Activated naive CD8-positive, alpha-beta T cell treated with anti-CD3 and anti-CD28 coated beads for 36 hours (primary cell): Measurements from ENCODE around the gene KRTAP5-3. TPM values are rescaled to one million over a fixed set of nuclear protein-coding genes. Genes with fewer than 3 reads are reported as not detected.
"Not testable (repeated sequence)": the region's sequence is repeated elsewhere in the genome, so short reads cannot be mapped to it uniquely, and the experiment has no call there.

Experiments
- DNase-seq: peaks from one replicate; pipeline ENCODE4 v3.0.0; 2021
- H3K27ac Mint-ChIP-seq: one replicate; pipeline ENCODE4 v1.8.0; 2022; ENCODE audit warnings: mild to moderate bottlenecking, moderate library complexity, mixed read lengths
- H3K27me3 Mint-ChIP-seq: one replicate; pipeline ENCODE4 v1.8.0; 2022; ENCODE audit warnings: mild to moderate bottlenecking, mixed read lengths
- H3K36me3 Mint-ChIP-seq: one replicate; pipeline ENCODE4 v1.8.0; 2021; ENCODE audit warnings: mild to moderate bottlenecking, mixed read lengths
- H3K4me1 Mint-ChIP-seq: one replicate; pipeline ENCODE4 v1.8.0; 2021; ENCODE audit warnings: mixed read lengths
- H3K4me3 Mint-ChIP-seq: one replicate; pipeline ENCODE4 v1.8.0; 2022; ENCODE audit warnings: mild to moderate bottlenecking, moderate library complexity, mixed read lengths
- H3K9me3 Mint-ChIP-seq: one replicate; pipeline ENCODE4 v1.8.0; 2022; ENCODE audit warnings: mixed read lengths
- total RNA-seq, 2 experiments: library from RNA; stranded (reverse); gene quantifications; one replicate each; pipeline ENCODE4 v1.2.3, GENCODE V29; 2021

The KRTAP5-3 gene
- total RNA-seq, 2 experiments from 2014 or later, result not detected

DNA sequence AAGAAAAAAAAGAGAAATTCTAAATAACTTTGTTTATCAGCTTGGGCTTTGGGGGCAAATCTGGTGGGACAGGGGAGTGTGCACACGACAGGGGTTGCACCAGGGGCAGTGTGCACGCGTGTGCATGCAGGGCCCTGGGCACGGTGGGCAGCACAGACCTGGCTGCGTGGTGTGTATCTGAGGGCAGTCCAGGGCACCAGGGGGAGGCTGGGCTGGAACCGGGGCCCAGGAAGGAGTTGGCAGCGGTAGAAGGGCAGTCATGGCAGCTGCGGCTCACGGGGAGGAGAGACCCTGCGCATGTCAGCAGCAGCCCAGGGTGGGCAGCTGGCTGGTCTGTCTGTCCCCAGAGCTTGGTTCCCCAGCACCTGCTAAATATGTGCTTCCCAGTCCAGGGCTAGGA lies 25.6 kb upstream of the KRTAP5-3 start:
- Mint-ChIP-seq H3K4me3 (no peak overlapping the region), H3K27me3 (peaks cover 24% of the 10 kb centered on the region), H3K36me3 (no peaks in the 10 kb centered on the region), H3K27ac (no peak overlapping the region), H3K9me3 (no peaks in the 10 kb centered on the region), H3K4me1 (peaks cover 9% of the 10 kb centered on the region)
- DNase-seq, result no peak

DNA sequence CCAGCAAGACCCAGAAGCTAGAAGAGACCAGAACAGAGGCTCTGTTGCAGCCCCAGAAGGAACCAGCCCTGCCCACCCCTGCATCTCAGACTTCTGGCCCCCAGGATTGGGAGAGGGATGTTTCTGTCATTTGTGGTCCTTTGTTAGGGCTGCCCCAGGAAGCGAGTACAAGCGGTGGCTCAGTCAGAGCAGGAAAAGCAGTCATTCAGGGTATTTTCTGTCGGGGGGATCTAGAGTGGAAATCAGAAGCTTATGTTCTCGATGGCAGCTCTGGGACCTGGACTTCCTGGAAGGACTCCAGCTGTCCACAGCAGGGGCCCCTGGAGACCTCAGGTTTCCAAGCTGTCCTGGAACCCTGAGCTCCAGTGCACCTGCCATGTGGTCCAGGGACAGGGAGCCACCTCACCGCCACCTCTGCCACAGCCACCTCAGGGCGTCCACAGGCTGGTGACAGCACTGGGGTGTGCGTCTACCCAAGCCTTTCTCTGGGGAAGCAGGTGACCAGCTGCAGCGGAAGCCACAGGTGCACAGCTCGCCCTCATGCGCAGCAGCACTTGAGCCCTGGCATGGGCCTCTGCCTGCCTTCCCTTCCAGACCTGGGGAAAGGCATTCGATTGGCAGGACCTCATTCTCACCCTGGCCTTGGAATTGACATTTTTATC lies 23.9 kb upstream of the KRTAP5-3 start:
- Mint-ChIP-seq H3K9me3 (no peaks in the 10 kb centered on the region), H3K27me3 (peaks cover 26% of the 10 kb centered on the region), H3K27ac (no peak overlapping the region), H3K36me3 (no peaks in the 10 kb centered on the region), H3K4me3 (no peak overlapping the region), H3K4me1 (peaks cover 9% of the 10 kb centered on the region)
- DNase-seq, result no peak

DNA sequence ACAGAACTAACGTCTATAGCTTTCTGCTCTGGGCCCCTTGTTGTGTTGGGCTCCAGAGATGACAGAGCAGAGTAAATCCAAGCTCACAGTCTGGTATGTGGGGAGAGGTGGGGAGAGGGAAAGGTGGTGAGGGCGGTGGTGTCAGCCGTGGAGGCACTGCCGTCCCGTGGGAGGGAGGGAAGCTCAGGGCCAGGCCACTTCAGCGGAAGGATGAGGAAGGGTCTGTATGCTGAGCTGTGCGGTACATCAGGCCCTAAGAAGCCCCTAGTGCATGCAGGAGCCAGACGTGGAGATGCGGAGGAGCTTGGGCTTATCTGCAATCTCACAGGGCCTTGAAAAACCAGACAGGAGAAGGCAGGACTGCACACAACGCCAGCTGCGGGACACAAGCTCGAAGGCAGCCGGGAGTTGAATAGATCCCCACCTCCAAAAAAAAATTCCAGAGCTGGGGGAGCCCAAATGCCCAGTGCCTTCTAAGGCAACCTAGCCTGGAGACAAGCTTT lies 22.9 kb upstream of the KRTAP5-3 start:
- Mint-ChIP-seq H3K36me3 (no peaks in the 10 kb centered on the region), H3K27ac (no peak overlapping the region), H3K27me3 (peaks cover 26% of the 10 kb centered on the region), H3K9me3 (no peaks in the 10 kb centered on the region), H3K4me1 (peaks cover 9% of the 10 kb centered on the region), H3K4me3 (no peak overlapping the region)
- DNase-seq, result no peak

DNA sequence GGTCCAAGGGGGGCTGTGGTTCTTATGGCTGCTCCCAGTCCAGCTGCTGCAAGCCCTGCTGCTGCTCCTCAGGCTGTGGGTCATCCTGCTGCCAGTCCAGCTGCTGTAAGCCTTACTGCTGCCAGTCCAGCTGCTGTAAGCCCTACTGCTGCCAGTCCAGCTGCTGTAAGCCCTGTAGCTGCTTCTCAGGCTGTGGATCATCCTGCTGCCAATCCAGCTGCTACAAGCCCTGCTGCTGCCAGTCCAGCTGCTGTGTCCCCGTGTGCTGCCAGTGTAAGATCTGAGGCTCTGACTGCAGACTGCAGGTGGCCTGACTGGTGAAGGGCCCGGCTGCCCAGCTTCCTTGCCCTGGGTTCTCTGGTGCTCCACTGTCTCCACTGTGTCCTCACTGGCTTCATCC lies 22.0 kb upstream of the KRTAP5-3 start:
- no peaks in the 10 kb centered on the region for H3K36me3 Mint-ChIP-seq
- no peak for DNase-seq
- no peaks in the 10 kb centered on the region for H3K9me3 Mint-ChIP-seq
- H3K4me3 Mint-ChIP-seq, result no peak overlapping the region
- no peak overlapping the region for H3K27ac Mint-ChIP-seq
- H3K27me3 Mint-ChIP-seq, result peaks cover 26% of the 10 kb centered on the region
- H3K4me1 Mint-ChIP-seq, result peaks cover 9% of the 10 kb centered on the region

- Mint-ChIP-seq H3K36me3 (no peaks in the 10 kb centered on the region), H3K4me1 (peaks cover 9% of the 10 kb centered on the region), H3K27ac (no peak within 1 kb of the TSS), H3K9me3 (no peaks in the 10 kb centered on the region), H3K4me3 (no peak within 1 kb of the TSS), H3K27me3 (peaks cover 23% of the 10 kb centered on the region)
- no peak for DNase-seq
Observed at GRCh38 chr11:1629326-1630185, 21.3 kb upstream of the KRTAP5-3 start, which contains the start of gene KRTAP5-5. Gene KRTAP5-5, plus strand, starts transcription at chr11:1629775. Its CDS starts 66 bp downstream, at chr11:1629841.

DNA sequence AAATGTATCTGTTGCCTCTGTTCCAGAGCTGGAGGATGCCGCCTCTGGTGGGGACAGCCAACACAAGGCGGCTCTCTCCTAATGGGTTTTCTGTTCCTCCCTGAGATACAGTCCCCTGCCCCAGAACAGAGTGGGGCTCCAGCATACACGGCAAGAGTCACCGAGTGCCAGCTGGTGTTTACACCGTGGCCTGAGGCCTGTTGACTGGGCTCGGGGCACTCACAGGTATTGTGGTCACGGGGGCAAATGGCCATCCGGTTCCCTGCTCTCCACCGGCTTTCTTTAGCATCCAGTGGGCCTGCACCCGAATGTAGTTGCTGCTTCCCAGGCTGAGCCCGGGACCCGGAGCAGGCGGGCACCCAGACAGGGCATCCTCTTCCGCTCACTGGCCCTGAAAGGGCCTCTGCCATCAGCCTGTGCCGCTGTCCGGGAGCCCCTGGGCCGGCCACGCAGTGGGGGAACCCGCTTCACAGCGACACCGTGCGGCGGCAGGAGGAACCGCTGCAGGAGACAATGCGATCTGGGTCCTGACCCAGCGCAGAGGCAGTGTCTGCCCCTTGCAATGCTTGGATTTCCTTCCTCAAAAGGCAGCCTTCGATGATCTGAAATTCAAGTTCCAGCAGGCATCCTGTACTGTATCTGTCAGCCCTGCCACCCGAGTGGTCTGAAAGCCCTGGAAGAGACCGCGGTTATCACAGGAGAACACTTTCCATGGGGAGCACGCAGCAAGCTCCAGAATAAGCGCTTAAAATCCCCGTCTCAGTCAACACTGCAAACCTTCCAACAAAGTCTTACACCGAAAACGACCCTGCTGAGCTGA lies 20.5 kb upstream of the KRTAP5-3 start:
- Mint-ChIP-seq H3K27ac (no peak overlapping the region), H3K4me3 (no peak overlapping the region), H3K9me3 (no peaks in the 10 kb centered on the region), H3K36me3 (no peaks in the 10 kb centered on the region), H3K27me3 (peaks cover 22% of the 10 kb centered on the region), H3K4me1 (peaks cover 9% of the 10 kb centered on the region)
- DNase-seq, result peak; percentile 64

- Mint-ChIP-seq H3K4me1 (peaks cover 3% of the 10 kb centered on the region), H3K27ac (no peak overlapping the region), H3K27me3 (peaks cover 17% of the 10 kb centered on the region), H3K9me3 (no peaks in the 10 kb centered on the region), H3K4me3 (no peak overlapping the region), H3K36me3 (no peaks in the 10 kb centered on the region)
- no peak for DNase-seq
Observed at GRCh38 chr11:1625541-1625940, 17.3 kb upstream of the KRTAP5-3 start.

DNA sequence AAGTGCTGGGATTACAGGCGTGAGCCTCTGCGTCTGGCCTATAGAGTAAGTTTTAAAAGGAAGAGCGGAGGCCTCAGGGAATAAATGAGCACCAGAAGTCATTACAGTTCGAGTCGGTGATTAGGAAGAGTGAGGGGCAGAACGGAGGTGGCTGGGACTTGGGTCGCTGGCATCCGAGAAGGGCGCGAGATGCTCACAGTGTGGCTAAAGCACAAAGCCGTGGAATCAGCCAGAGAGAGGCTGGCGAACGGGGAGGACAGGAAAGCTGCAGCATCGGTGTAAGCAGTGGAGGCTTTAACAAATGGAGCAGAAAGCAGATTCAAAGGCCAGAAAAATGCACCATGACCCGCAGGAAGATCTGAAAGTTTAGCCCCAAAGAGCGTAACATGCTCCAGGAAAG lies 16.4 kb upstream of the KRTAP5-3 start:
- Mint-ChIP-seq H3K9me3 (no peaks in the 10 kb centered on the region), H3K27me3 (peaks cover 20% of the 10 kb centered on the region), H3K36me3 (no peaks in the 10 kb centered on the region), H3K4me1 (peaks cover 5% of the 10 kb centered on the region), H3K27ac (no peak overlapping the region), H3K4me3 (no peak overlapping the region)
- DNase-seq, result no peak

- Mint-ChIP-seq H3K36me3 (no peaks in the 10 kb centered on the region), H3K27me3 (peaks cover 18% of the 10 kb centered on the region), H3K4me3 (no peak overlapping the region), H3K27ac (no peak overlapping the region), H3K9me3 (no peaks in the 10 kb centered on the region), H3K4me1 (peaks cover 7% of the 10 kb centered on the region)
- no peak for DNase-seq
Observed at GRCh38 chr11:1623716-1624115, 15.5 kb upstream of the KRTAP5-3 start.

GRCh38 chr11:1622086-1622485 lies 13.8 kb upstream of the KRTAP5-3 start, which contains the start of gene KRTAP5-4:
Gene KRTAP5-4, minus strand, starts transcription at chr11:1622138. Its CDS starts 45 bp downstream, at chr11:1622093.
- H3K4me1 Mint-ChIP-seq, result peaks cover 7% of the 10 kb centered on the region
- H3K27me3 Mint-ChIP-seq, result peaks cover 29% of the 10 kb centered on the region
- no peak within 1 kb of the TSS for H3K27ac Mint-ChIP-seq
- H3K36me3 Mint-ChIP-seq, result no peaks in the 10 kb centered on the region
- no peak for DNase-seq
- no peaks in the 10 kb centered on the region for H3K9me3 Mint-ChIP-seq
- no peak within 1 kb of the TSS for H3K4me3 Mint-ChIP-seq

- no peaks in the 10 kb centered on the region for H3K36me3 Mint-ChIP-seq
- H3K4me1 Mint-ChIP-seq, result peaks cover 7% of the 10 kb centered on the region
- DNase-seq, result no peak
- H3K27ac Mint-ChIP-seq, result no peak overlapping the region
- no peaks in the 10 kb centered on the region for H3K9me3 Mint-ChIP-seq
- peaks cover 44% of the 10 kb centered on the region for H3K27me3 Mint-ChIP-seq
- no peak overlapping the region for H3K4me3 Mint-ChIP-seq
Observed at GRCh38 chr11:1619449-1619848, 11.2 kb upstream of the KRTAP5-3 start.

GRCh38 chr11:1618231-1618630 lies 10.0 kb upstream of the KRTAP5-3 start:
- Mint-ChIP-seq H3K4me3 (no peak overlapping the region), H3K27ac (no peak overlapping the region), H3K9me3 (no peaks in the 10 kb centered on the region), H3K27me3 (peaks cover 44% of the 10 kb centered on the region), H3K36me3 (no peaks in the 10 kb centered on the region), H3K4me1 (peaks cover 7% of the 10 kb centered on the region)
- DNase-seq, result no peak

- not testable (repeated sequence) for DNase-seq, H3K36me3 Mint-ChIP-seq, H3K27ac Mint-ChIP-seq, H3K9me3 Mint-ChIP-seq, H3K4me3 Mint-ChIP-seq, H3K4me1 Mint-ChIP-seq
- peaks cover 19% of the 10 kb centered on the region for H3K27me3 Mint-ChIP-seq
Observed at GRCh38 chr11:1607901-1608300, 362 bp downstream of the KRTAP5-3 start.

GRCh38 chr11:1607156-1607845 lies 962 bp downstream of the KRTAP5-3 start:
- H3K9me3 Mint-ChIP-seq, H3K4me1 Mint-ChIP-seq, DNase-seq, H3K36me3 Mint-ChIP-seq, H3K27ac Mint-ChIP-seq, H3K4me3 Mint-ChIP-seq: not testable (repeated sequence)
- H3K27me3 Mint-ChIP-seq, result peaks cover 19% of the 10 kb centered on the region
